GM19240 (cell line): Measurements from ENCODE around the gene FKBP5.
"Not testable (repeated sequence)": the region's sequence is repeated elsewhere in the genome, so short reads cannot be mapped to it uniquely, and the experiment has no call there.

Source experiments
- DNase-seq: peaks from one replicate; pipeline ENCODE4 v3.0.0; 2011; ENCODE audit warnings: low spot score; ENCODE audit not compliant: insufficient read length

FKBP5 gene

DNA sequence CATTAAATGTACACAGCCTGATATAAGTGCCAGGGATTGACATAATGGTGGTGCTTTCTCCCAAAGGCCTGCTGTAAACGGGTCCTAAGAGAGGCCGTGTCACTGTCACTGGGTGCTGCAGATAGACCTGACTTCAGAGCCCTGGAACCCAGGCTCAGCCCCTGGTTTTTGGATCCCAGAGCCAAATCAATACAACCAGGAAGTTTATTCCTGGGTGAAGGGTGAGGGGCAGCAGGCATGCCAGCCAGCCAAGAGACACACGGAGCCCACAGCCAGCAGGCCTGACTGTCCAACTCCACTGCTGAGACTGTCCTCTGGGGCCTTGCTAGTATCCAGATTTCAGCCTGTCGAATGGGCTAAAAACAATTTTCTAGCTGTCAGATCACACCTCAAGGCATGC is 35.3 kb upstream of the FKBP5 start:
- no peak for DNase-seq

- no peak for DNase-seq
Measured at GRCh38 chr6:35723587-35723986, 34.9 kb upstream of the FKBP5 start.

DNA sequence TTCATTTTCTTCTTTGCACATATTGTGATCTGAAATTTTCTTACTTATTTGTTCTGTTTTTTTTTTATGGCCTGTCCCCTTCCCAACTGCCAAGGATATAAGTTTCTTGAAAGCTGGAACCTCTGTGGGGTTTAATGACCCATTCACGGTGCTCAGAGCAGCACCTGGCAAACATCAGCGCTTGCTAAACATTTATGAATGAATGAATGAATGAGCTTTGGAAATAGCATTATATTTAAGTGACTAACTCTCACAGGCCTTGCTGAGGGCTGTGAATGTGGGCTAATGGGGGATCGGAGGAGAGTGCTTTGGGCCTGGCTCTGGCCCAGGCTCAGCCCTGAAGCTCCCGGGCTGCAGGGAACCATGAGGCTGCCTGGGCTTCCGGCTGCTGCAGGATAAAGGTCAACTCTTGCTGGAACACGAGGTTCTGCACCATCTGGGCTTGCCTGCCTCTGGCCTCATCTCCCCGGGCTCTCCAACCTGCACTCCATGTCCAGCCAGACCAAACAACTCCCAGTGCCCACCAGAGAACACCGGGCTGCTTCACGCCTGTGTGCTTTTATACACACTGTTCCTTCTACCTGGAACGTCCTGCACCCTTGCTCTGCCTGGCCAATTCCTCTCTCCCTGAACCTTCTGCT is 33.5 kb upstream of the FKBP5 start:
- DNase-seq: no peak

GRCh38 chr6:35719830-35720733 is 31.4 kb upstream of the FKBP5 start:
- DNase-seq: peak; percentile 56

DNA sequence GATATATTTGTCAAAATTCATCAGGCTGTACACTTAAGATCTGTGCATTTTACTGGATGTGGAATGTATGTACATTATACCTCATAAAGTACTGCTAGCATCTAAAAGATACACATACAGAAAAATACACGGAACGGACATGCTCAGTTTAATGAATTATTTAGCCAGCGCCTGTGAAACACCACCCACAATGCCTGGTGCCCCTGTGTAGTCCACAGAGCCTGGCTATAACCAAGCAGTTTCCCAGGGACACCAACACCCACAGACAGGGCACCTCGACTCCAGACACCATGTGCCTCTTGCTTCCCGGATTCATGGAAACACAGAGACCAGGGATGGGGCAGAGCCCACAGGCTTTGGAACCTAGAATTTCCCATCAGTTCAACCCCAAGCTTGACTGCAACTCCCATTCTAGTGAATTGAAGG is 30.7 kb upstream of the FKBP5 start:
- no peak for DNase-seq

GRCh38 chr6:35718911-35719381 is 30.2 kb upstream of the FKBP5 start:
- no peak for DNase-seq

DNA sequence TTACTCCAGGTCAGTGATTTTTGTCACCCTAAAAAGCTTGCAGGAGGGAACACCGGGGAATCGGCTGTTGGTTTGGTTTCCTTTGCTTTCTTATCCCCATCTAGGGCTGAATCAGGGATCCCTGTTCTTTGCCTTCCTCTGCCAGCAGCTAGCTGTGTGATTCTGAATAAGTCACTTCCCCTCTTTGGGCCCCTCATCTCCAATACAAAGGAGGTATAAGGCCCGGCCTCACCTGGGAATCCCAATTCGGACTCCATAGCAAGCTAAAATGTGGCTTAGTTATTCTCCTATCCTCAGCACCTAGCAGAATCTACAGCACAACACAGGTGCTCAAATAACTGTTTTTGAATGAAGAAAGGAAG is 29.6 kb upstream of the FKBP5 start:
- no peak for DNase-seq

DNA sequence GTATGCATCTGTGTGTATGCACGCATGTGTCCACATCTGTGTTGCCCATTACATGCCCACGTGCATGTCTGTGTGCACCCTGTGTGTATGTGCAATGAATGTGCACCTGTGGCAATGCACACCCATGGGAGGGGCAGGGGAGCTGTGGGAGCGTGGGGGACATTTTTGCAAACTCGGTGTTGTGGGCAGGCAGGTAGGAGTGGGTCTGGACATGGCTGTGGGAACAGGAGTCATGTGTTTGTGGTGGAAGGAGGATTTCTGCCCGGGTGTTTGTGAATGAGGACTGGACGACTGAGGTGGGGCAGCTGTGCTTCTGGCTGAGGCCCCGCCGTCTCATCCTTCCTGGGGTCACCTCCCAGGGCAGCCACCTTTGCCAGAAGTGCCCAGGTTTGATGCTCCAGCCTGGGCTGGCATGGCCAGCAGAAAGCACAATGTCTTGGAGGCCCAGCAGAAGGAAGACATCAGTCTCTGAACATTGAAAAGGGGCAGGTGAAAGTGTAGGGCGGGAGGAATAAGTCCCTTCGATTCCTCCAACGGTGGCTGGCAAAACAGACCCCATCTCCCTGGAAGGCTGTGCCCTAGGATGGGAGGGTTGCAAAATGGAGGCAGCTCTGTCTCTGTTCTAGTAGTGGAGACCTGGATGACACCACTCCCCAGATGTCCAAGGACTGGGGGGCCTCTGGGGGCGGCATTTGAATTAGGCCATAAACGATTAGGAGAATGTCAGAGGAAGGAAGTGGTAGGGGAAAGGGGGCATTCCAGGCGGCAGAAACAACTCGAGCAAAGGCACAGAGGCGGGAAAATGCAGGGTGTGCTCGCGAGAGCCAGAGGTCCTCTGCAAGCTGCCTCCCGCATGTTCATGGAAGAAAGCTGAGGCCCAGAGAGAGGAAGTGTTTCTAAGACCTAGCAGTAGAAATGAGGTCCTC is 29.0 kb upstream of the FKBP5 start:
- DNase-seq: no peak

- DNase-seq: no peak
Measured at GRCh38 chr6:35716798-35717197, 28.1 kb upstream of the FKBP5 start.

- no peak for DNase-seq
Measured at GRCh38 chr6:35713006-35713767, 24.5 kb upstream of the FKBP5 start.

DNA sequence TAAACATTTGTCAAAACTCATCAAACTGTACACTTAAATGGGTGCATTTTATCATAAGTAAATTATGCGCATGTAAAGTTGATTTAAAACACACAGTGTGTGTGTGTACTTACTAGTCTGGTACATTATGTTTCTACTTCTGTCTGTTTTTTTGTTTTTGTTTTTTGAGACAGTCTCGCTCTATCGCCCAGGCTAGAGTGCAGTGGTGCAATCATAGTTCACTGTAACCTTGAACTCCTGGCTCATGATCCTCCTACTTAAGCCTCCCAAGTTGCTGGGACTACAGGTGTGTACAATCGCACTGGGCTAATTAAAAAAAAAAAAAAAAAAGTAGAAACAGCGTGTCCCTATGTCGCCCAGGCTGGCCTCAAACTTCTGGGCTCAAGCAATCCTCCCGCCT is 23.0 kb upstream of the FKBP5 start:
- DNase-seq: no peak

GRCh38 chr6:35710241-35710847 is 21.6 kb upstream of the FKBP5 start:
- no peak for DNase-seq

GRCh38 chr6:35708585-35708984 is 19.9 kb upstream of the FKBP5 start:
- no peak for DNase-seq

- no peak for DNase-seq
Measured at GRCh38 chr6:35707714-35708407, 19.1 kb upstream of the FKBP5 start.

- no peak for DNase-seq
Measured at GRCh38 chr6:35706468-35706867, 17.8 kb upstream of the FKBP5 start.

GRCh38 chr6:35703554-35703953 is 14.8 kb upstream of the FKBP5 start:
- DNase-seq: no peak

- DNase-seq: no peak
Measured at GRCh38 chr6:35698858-35699257, 10.1 kb upstream of the FKBP5 start.

- not testable (repeated sequence) for DNase-seq
Measured at GRCh38 chr6:35698430-35698829, 9.7 kb upstream of the FKBP5 start.

- no peak for DNase-seq
Measured at GRCh38 chr6:35694462-35694861, 5.7 kb upstream of the FKBP5 start.
